ENCODE measurements around the gene CCDC120.
A peak's percentile ranks its signal among the peaks of the same experiment; 100 is the strongest.

CCDC120 gene

GRCh38 chrX:49039598-49040375, 19.0 kb upstream of the CCDC120 start:
- H3K4me3 ChIP-seq (ENCODE audit: low read length): peak overlapping the region; percentile 21
- TF ChIP-seq CTCF (conservative IDR thresholded peaks at IDR 0.05; ENCODE audit: low read depth, low read length): peak; percentile 5
- DNase-seq (ENCODE audit: low read depth): peak; percentile 60

GRCh38 chrX:49040376-49040955, 18.3 kb upstream of the CCDC120 start:
- no peak for TF ChIP-seq CTCF (conservative IDR thresholded peaks at IDR 0.05; ENCODE audit: low read depth, low read length)
- peak overlapping the region; percentile 21 for H3K4me3 ChIP-seq (ENCODE audit: low read length)
- DNase-seq (ENCODE audit: low read depth): no peak

DNA sequence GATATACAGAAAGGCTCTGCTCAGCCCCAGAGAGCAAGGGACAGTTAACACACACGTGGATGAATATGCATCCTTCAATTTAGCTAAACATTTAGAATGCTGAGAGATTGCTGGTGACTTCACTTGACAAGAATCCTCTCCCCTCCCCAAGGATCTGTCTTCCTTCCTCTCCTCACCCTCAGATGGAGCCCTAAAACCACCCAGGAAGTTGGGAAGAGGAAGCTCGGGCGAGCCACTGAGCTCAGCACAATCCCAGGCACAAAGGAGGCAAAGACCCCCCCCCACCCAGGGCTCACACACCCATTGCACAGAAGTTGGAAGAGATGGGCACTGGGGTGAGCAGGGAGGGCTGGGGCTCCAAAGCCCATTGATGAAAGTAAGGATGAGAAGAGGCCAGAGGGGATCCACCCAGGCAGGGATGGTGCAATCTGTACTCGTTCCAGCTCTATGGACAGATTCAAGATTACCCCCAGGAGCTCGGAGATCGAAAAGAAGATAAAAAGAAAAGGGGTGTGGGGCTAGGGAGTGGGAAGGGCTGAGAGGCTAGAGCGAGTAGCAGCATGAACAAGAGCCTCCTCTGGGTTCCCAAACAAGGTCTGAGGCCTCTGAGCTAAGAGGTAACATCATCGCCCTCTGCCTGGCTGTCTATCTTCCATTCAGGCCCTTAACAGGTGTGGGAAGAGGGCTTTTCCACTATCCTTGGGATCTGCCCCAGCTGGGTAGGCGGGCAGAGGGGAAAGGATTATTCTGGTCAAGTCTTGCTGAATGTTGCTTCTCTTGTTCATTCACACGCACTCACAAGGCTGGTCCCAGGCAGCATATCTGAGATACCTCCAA, 16.8 kb upstream of the CCDC120 start:
- peak overlapping the region; percentile 69 for H3K4me3 ChIP-seq (ENCODE audit: low read length)
- no peak for TF ChIP-seq CTCF (conservative IDR thresholded peaks at IDR 0.05; ENCODE audit: low read depth, low read length)
- peak; percentile 17 for DNase-seq (ENCODE audit: low read depth)

- no peak for TF ChIP-seq CTCF (conservative IDR thresholded peaks at IDR 0.05; ENCODE audit: low read depth, low read length)
- DNase-seq (ENCODE audit: low read depth): no peak
- H3K4me3 ChIP-seq (ENCODE audit: low read length): peak overlapping the region; percentile 69
Measured at GRCh38 chrX:49042581-49043219, 16.1 kb upstream of the CCDC120 start.

DNA sequence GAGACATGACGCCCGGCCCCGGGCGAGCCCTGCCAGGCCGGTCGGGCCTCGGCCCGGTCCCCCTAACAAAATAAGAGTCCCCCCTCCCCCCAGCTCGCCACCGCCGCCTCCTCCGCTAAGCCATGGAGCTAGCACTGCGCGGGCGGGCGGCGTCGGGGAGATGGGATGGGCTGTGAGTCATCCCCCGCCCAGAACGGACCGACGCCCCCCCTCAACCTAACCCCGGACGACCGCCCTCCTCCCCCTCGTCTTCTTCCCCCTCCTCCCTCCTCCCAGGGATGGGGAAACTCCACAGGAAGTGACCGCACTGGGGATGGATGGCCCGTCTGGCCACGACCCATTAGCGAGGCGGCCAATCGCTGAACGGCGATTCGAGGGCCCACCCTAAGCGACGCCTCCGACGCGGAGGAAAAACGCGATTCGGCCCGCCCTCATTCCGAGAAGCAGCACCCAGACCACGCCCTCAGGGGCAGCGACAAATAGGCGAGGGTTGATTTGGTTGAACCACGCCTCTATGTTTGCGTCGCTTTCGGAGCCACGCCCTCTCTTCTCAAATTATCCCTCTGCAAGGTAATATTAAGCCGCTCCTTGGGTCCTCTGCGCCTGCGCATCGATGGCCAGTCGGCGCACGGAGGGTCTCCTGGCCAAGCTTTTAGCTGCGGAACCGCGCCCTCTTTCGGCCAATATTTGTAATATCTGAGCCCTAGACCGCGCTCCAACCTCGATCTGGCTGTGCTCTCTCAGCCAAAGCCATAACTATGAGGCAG, 15.4 kb upstream of the CCDC120 start, which contains the start of gene TFE3:
Gene TFE3, minus strand, starts transcription at position 138 of the 767 bp plus-strand sequence. Its CDS starts 131 bp downstream, at position 7.
- peak; percentile 93 for DNase-seq (ENCODE audit: low read depth)
- peak; percentile 52 for TF ChIP-seq CTCF (conservative IDR thresholded peaks at IDR 0.05; ENCODE audit: low read depth, low read length)
- H3K4me3 ChIP-seq (ENCODE audit: low read length): peak within 1 kb of the TSS; percentile 69

DNA sequence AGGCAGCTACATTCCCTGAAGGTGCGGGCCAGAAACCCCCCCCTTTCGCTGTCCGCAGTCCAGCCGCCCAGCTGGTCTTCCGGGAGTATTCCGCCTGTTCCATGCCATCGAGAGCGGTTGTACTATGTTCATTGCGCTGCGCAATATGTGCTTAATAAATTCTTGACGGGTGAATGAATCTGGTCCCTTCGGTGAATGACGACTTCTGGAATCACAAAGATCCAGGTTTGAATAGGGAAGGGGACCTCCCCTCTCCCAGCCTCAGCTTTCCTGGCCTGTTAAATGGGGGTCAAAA, 14.9 kb upstream of the CCDC120 start:
- no peak for DNase-seq (ENCODE audit: low read depth)
- TF ChIP-seq CTCF (conservative IDR thresholded peaks at IDR 0.05; ENCODE audit: low read depth, low read length): no peak
- H3K4me3 ChIP-seq (ENCODE audit: low read length): no peak overlapping the region
